ENCODE results near the gene MDH1B. TPM values are rescaled to one million over a fixed set of nuclear protein-coding genes. Genes with fewer than 3 reads are reported as not detected.
A peak's percentile ranks its signal among the peaks of the same experiment; 100 is the strongest.
"Not testable (repeated sequence)": the region's sequence is repeated elsewhere in the genome, so short reads cannot be mapped to it uniquely, and the experiment has no call there.

Gene MDH1B
- polyA plus RNA-seq, 4 donors = 1.4 to 16.6 (median 13.6) TPM

DNA sequence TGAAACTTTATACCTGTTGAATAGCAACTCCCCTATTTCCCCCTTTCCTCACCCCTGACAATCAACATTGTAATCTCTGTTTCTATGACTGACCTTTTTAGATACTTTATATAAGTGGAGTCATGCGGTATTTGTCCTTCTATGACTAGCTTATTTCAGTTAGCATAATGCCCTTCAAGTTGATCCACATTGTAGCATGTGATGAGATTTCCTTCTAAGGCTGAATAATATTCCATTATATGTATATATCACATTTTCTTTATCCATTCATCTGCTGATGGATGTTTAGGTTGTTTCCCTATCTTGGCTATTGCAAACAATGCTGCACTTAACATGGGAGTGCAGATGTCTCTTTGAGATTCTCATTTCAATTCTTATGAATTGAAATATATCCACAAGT lies 9.7 kb upstream of the MDH1B start:
- DNase-seq (ENCODE audit: low read depth in 4 of 4, low spot score in 3 of 4) = no peak

DNA sequence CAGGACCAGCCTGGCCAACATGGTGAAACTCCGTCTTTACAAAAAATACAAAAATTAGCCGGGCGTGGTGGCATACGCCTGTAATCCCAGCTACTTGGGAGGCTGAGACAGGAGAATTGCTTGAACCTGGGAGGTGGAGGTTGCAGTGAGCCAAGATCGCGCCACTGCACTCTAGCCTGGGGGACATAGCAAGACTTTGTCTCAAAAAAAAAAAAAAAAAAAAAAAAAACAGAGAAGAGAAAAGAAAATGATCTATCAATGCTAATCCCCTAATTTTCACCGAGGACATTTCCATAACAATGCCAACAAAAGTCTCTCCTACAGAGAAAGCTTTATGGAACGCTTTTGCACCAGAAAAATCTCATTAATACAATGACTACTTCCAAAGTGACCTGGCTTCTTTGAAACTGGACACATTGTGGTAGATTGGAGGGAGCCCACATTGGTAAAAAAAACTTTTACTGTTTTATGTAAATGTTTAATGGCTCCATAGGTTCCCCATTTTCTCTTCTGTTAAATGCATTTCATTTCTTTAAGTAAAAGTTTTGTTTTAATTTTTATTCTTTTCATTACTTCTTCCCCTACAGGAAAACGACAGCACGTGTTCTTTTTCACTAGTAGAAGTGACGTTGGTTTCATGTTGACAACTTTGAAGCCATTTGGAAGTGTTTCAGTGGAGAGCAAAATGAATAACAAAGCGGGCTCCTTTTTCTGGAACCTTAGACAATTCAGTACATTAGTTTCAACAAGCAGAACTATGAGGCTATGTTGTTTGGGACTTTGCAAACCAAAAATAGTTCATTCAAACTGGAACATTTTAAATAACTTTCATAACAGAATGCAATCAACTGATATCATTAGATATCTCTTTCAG lies 1.2 kb upstream of the MDH1B start:
- DNase-seq (ENCODE audit: low read depth in 4 of 4, low spot score in 3 of 4) = no peak

DNA sequence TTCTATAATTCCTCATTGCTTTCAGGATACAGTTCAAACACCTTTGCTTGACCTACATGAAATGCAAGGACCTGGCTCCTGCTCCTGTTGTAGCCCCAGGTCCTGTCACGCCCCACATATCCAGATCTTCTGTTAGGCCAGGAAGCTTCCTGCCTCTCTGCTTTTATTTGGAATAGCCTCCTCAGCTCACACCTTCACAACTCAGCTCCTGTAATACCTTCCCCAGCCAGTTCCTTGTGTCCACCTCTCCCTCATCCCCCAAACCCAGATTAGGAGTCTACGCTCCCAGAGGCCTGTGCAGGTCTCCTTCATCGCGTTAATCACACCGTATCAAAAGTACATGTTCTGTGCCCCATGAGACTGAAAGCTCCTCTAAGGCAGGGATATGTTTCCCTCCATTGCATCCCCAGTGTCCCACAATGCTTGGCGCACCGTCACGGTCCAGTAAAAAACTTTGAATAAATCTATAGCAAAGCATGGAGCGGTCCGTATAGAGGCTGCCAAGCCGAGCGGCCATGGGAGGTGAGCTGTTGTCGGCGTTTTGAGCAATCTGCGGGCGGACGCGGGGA lies 371 bp downstream of the MDH1B start:
- peak in 1 of 4 donors; percentile 19 for DNase-seq (ENCODE audit: low read depth in 4 of 4, low spot score in 3 of 4)

DNA sequence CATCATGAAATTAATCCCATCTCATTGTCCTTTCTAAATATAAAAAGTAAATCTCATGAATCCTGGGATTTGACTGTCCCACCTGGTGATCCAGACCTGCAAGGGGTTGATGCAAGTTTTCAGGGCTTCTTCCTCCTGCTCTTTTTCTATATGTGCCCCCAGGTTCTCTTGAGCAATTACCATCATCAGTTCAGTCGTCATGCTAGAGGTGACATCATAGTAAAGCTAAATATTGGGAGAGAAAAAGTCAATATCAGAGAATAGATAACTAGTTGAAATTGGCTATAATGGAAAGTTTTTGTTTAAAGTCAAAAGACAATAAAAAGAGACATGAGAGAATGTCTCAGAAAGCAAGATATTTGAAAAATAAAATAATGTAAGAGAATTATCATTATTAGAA lies 8.3 kb downstream of the MDH1B start:
- no peak for DNase-seq (ENCODE audit: low read depth in 4 of 4, low spot score in 3 of 4)

DNA sequence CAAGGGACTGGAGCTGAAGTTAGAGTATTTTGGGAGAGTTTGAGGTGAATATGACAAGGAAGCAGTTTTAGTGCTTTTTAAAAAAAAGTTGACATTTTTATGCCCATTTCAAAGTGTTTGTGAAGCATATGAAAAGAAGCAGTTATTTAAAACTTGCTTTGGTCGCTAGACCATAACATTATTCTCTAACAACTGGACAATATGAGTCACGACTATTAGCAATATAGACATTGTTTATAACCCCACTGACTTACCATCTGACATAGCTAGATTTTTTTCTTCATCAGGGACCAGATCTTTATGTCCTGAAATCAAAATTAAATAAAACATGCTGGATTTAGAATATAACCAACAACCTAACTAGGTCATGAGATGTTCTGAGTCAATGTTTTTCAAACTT lies 24.3 kb downstream of the MDH1B start:
- no peak for DNase-seq (ENCODE audit: low read depth in 4 of 4, low spot score in 3 of 4)

DNA sequence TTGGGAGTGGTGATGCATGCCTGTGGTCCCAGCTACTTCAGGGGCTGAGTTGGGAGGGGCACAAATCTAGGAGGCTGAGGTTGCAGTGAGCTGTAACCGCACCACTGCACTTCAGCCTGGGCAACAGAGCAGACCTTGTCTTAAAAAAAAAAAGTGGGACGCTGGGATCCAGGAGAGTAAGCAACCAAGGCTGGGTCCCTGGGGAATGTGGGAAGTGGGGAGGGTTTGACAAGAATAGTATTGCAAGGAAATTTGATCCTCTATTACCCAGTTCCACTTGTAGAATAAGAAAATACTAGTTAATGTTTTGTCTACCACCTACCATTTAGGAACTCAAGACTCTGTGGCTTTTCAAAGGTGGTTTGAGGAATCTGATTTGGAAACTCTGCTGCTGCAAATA lies 25.9 kb downstream of the MDH1B start:
- peak in 3 of 4 donors; percentile 0 to 25 (median 22) for DNase-seq (ENCODE audit: low read depth in 4 of 4, low spot score in 3 of 4)

DNA sequence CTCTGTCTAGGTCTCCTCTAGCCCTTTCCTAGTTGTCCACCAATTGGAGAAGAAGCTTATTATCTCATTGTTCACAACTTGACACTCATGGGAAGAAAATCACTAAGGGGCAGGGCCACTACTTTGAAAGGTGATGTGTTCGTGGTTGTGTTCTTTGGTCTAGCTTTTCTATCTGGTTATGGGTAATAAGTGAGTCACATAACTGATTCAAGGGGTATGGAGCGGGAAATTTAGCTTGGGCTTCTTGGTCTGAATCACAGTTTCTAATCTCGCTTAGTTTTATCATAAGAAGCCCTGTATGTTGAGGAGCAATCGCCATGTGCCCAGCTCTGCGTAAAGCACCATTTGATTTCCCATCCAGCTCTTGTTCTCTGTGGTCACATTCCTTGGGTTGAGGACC lies 28.2 kb downstream of the MDH1B start:
- no peak for DNase-seq (ENCODE audit: low read depth in 4 of 4, low spot score in 3 of 4)

DNA sequence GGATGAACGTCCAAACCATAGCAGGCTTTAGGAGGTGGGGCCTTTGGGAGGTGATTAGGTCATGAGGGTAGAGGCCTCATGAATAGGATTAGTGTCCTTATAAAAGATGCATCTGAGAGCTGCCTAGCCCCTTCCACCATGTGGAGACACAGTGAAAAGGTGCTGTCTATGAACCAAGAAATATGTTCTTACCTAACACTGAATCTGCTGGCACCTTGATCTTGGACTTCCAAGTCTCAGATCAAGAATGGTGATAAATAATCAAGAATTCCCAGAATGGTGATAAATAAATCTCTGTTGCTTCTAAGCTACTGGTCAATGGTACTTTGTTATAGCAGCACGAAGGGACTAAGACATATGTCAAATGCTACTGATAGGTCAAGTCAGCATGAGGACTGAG lies 31.8 kb downstream of the MDH1B start:
- DNase-seq (ENCODE audit: low read depth in 4 of 4, low spot score in 3 of 4) = no peak

DNA sequence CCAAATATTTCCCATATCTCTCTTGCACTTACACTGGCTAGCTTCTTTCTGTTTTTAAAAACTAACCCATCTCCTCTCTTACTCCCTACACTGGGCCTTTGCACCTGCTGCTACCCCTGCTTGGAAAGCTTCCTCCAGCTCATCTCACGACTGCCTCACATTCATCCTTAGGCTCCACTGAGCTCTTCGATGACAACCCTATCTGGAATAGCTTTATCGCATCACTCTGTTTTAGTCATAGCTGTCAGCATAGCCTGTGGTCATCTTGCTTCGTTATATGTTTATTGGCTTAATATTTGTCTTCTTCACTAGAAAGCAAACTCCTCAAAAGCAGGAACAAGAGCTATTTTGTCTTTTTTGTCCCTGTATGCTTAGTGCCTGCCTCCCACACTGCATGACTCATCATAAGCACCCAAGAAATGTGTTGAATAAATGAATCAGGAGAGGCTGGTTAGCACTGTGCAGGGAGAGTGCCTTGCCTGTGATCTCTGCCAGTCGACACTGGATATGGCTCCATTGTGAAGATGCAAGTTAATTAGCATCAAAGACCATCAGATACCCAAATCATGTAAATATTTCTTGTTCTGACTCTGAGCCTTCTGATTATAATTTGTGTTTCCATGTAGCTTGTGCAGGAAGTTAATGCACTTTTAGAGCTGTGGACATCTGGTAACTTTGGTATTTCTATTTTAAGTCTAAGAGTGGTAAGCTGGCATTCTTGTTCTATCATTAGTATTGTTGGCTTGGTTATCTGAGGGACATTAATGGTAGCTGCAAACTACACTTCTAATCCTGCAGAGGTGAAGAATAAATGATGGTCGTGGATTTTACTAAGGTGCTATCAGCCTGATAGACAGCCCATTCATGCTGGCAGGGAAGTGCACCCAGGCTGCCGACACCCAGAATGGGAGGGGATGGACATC lies 36.6 kb downstream of the MDH1B start:
- no peak for DNase-seq (ENCODE audit: low read depth in 4 of 4, low spot score in 3 of 4)

DNA sequence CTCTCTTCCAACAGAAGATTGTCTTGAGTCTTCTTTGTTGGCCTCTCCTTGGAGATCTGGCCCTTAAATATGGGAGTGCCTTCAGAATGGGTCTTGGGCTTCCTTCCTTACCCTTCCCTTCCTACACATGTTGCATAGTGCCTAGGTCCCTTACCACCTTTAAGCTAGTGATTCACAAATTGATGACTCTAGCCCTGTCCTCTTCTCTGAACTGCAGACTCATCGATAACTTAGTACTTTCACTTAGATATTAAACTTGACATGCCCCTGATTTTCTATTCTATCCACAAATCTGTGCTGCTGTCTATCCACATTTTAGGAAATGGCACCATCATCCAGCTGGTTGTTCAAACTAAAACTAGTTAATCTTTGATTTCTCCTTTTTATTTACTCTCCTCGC lies 37.8 kb downstream of the MDH1B start:
- no peak for DNase-seq (ENCODE audit: low read depth in 4 of 4, low spot score in 3 of 4)

DNA sequence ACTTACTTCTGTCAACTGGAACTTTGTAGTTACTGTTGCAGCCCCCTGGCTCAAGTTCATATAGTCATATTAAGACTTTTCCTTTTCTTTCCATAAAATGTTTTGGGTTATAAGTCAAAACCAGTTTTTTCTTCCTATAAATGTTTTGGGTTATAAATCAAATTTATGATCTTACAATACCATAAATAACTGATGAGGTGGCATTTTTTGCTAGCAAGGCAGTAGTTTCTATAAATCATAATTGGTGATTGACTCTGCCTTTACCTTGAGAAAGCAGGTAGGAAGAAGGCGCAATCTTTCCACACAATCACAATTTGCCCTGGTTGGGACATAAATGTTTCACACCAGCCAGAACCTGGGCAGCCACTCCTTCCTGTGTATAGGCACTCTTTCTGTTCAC lies 41.8 kb downstream of the MDH1B start:
- no peak for DNase-seq (ENCODE audit: low read depth in 4 of 4, low spot score in 3 of 4)

DNA sequence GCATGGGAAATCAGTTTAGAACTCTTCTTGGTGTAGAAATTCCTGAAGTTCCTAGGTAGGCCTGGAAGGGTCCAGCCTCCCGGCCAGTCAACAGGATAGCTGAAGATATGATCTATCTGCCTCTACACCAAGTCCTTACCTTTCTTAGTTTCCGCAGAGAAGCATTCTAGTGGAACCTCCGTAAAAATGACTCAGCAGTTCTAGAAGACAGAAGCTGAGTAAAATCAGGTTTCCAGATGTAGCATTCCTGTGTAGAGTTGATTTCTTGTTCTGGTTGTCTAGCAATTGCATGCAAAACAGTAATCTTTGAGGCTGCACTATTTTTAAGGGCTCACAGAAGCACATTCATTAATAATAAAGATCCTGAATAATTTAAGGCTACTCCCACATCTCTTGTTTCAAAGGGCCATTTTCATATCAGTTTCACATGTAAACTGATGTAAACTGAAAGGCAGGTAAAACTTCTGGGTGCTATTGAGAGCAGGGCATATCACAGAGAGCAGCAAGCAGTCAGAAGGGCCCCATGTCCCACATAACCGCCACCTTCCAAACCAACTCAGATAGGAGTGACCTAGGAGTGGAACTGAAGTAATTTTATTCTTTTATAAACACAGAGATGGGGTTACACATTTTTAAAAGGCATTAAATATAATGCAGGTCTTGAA lies 43.7 kb downstream of the MDH1B start:
- no peak for DNase-seq (ENCODE audit: low read depth in 4 of 4, low spot score in 3 of 4)

DNA sequence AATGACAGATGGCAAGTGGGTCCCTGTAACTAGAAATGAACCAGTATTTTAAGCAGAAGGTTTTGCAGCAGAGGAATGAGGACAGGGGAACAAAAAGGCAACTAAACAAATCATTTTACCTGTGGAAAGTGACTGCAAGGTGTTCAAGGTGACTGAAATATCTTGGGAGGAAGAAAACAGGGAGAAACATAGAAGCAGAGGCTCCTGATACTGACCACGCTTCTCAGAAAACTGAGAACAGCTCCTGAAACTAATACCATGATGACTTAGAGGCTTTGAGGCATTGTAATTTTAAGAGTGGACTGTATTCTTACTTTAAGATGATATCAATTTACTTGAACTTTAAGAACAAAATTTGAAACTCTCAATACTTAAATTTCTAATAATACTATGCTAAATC lies 46.8 kb downstream of the MDH1B start, which contains the start of gene DYTN:
TSS of gene DYTN (minus strand) at position 101 of the 400 bp plus-strand sequence. CDS start 117 bp downstream, outside the sequence.
- no peak for DNase-seq (ENCODE audit: low read depth in 4 of 4, low spot score in 3 of 4)

DNA sequence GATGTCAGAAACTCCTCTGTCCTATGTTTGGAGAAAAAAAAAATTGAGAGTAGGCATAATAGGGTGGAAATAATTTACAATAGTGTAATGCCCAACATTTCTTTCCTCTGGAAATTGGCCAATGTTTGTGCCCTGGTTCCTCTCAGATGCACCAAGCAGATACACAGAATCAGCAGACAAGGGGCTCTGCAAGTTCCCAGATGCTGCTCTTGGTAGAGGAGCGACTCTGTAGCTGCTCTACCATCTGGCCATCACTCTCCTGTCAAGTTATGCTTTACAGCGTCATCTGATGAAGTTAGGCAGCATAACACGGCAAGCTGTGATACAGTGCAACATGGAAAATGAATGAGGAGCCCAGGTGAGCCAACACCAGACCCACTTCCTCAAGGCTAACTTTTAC lies 48.5 kb downstream of the MDH1B start:
- DNase-seq (ENCODE audit: low read depth in 4 of 4, low spot score in 3 of 4) = no peak

DNA sequence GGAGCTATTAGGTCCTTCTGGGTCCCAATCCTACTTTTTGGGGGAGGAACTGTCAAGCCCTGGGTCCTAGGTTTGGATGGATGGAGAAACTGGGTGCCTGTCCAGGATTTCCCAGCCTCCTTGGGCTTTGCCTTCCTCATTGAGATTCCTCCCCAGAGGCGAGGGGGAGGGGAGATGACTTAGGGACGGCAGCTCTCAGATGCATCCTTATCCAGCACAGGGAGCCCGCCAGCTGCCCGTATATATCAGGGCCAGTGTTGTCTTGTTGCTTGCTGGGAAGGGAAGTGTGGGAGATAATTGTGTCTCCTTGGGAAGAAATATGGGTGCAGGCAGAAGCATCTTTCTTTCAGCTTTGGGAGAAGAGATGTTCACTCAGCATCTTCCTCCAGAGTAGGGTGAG lies 49.9 kb downstream of the MDH1B start:
- DNase-seq (ENCODE audit: low read depth in 4 of 4, low spot score in 3 of 4) = not testable (repeated sequence)

DNA sequence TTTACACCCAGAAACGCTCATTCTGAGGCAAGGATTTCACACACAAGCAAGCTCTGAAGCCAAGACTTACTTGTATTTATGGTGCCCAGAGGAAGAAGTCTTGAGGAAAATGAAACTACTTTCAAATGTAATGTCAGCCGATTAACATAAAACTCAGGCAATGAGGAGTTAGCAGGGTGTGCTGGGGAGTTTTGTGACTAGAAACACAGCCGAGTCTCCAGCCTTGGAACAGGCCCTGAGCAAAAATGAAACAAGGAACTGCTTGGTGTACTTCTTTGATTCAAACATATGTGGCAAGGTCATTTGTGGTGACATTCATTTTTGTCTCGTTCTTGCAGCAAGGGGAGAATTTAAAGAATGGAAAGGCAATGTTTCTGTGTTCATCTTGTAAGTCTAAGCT lies 51.4 kb downstream of the MDH1B start:
- no peak for DNase-seq (ENCODE audit: low read depth in 4 of 4, low spot score in 3 of 4)

DNA sequence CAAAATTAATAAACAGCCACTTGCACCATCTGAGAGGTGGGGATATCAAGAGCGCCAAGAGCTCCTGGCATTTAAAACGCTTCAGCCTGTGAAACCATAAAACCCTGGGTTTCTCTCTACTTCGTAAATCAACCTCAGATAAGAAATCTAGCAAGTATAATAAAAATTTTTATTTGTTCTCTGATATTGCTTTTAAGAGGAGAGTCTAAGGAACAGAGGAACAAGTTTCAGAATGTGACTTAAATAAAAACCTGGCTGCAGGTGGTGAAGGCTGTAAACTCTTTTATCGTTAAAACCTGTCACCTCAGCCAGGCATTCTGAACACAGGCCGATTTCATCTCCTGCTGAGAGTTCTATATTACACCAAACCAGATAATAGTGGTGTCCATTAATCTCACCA lies 56.8 kb downstream of the MDH1B start:
- no peak for DNase-seq (ENCODE audit: low read depth in 4 of 4, low spot score in 3 of 4)

DNA sequence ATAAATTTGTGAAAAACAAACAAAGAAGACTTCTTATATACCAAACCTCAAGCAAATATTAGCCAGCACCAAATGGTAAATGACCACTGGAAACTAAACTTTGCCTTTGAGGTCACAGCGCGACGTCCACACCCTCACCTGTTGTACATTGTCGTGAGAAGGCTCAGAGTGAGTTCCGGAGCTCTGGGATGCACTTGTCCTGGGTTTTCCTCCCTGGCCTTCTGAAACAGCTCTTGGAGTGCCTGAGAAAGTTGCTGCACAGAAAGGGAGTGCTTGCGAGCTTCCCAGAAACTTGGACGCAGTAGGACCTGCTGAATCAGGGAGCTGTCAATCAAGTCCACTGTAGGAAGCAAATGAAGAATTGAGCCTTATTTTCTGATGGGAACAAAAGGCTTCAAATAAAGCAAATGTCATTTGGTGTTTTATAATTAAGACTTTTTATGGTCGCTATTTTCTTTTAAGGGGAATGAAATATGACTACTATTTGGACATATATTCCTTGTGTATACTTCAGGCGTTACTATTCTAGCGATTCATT lies 57.9 kb downstream of the MDH1B start:
- no peak for DNase-seq (ENCODE audit: low read depth in 4 of 4, low spot score in 3 of 4)

DNA sequence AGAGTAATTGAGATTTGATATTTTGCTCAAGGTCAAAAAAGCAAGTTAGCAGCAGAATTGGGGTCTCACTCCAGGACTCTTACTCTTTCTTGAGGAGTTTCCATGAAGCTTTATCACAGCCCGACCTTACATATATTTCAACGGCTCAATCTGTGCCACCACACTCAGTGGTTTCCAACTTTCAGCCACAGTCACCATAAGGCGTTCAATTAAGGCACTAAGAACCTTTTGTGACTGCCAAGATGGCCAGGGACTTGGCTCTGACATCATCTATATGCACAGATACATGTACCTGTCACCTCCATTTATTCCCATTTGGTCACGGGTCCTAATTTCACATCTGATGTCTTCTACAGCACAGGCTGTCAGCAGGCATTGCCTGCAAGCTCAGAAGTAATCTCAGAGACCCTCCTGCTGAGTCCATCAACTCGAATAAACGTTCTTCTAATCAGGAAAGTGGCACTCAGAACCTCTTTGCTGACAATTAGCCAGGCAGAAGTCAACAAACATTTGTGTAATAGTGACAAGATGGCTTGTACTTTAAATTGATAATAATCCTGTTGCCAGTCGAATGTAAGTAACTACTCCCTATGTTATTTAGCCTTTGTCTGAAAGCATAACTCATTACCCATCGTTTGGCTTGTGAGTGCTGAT lies 63.0 kb downstream of the MDH1B start:
- no peak for DNase-seq (ENCODE audit: low read depth in 4 of 4, low spot score in 3 of 4)

DNA sequence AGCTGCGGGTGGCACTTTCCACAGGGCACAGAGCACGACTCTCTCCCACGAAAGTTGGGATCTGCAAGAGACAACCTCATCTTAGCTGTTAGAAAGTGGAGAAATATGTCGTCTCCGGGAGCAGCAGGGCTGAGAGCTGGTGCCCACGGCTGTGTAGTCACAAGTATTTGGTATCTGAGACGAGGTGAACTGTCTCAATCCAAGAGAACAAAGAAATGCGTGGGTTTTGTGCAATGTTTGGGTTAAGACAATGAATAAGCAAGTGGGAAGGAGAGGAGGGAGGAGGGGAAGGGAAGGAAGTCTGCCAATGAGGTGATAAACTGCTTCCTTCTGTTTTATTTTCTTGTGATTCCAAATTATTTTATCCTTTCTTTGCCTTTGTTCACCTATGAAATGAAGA lies 65.0 kb downstream of the MDH1B start:
- no peak for DNase-seq (ENCODE audit: low read depth in 4 of 4, low spot score in 3 of 4)
